ENCODE data around the gene USH2A. TPM values are rescaled to one million over a fixed set of nuclear protein-coding genes. Genes with fewer than 3 reads are reported as not detected.

Gene USH2A
- total RNA-seq, 1 experiment from 2014 or later = not detected

- H3K4me1 ChIP-seq (ENCODE audit: insufficient read depth, low read length, poor library complexity, severe bottlenecking) = no peaks in the 10 kb centered on the region
- DNase-seq (ENCODE audit: low spot score) = no peak
- peaks cover 70% of the 10 kb centered on the region for H3K27me3 ChIP-seq (replicated peaks; ENCODE audit: insufficient read depth, low read depth, low read length, poor library complexity)
- no TSS peak for BruUV-seq (replicated peaks)
- ChIA-PET CTCF (no interaction called here), POLR2A (ENCODE audit: low non-redundant PET) (no interaction called here)
- H3K27ac ChIP-seq (ENCODE audit: low read depth, low read length, poor library complexity, severe bottlenecking) = no peak overlapping the region
- TF ChIP-seq CTCF (conservative IDR thresholded peaks at IDR 0.05; ENCODE audit: low read depth, low read length) (no peak), EZH2 (IDR thresholded peaks at IDR 0.05; ENCODE audit: borderline replicate concordance, low read depth, low read length, poor library complexity, severe bottlenecking) (no peak)
- H3K36me3 ChIP-seq (ENCODE audit: insufficient read depth, low read length, poor library complexity, severe bottlenecking) = no peaks in the 10 kb centered on the region
- H3K4me3 ChIP-seq (ENCODE audit: low read depth, low read length, poor library complexity, severe bottlenecking) = no peak overlapping the region
- H3K9me3 ChIP-seq (ENCODE audit: low read depth, low read length, poor library complexity, severe bottlenecking) = no peaks in the 10 kb centered on the region
- intact Hi-C loops (cut with micrococcal nuclease; ENCODE audit: unreplicated experiment) = loop anchor here (5.0 to 10.0 kb wide), 2 partner anchors 65 to 142 kb away; no protein-coding TSS in a partner anchor
Measured at GRCh38 chr1:216176970-216177369, 246.3 kb downstream of the USH2A start.

- H3K27ac ChIP-seq (ENCODE audit: low read depth, low read length, poor library complexity, severe bottlenecking) = no peak overlapping the region
Measured at GRCh38 chr1:216175714-216176113, 247.5 kb downstream of the USH2A start.

GRCh38 chr1:216173376-216173995, 249.8 kb downstream of the USH2A start:
- intact Hi-C loops (cut with micrococcal nuclease; ENCODE audit: unreplicated experiment) = loop anchor here (10.0 kb wide), 1 partner anchor 139 kb away; no protein-coding TSS in a partner anchor
- Histone ChIP-seq H3K27me3 (replicated peaks; ENCODE audit: insufficient read depth, low read depth, low read length, poor library complexity) (peaks cover 46% of the 10 kb centered on the region), H3K4me3 (ENCODE audit: low read depth, low read length, poor library complexity, severe bottlenecking) (no peak overlapping the region), H3K9me3 (ENCODE audit: low read depth, low read length, poor library complexity, severe bottlenecking) (no peaks in the 10 kb centered on the region), H3K27ac (ENCODE audit: low read depth, low read length, poor library complexity, severe bottlenecking) (no peak overlapping the region), H3K4me1 (ENCODE audit: insufficient read depth, low read length, poor library complexity, severe bottlenecking) (no peaks in the 10 kb centered on the region), H3K36me3 (ENCODE audit: insufficient read depth, low read length, poor library complexity, severe bottlenecking) (no peaks in the 10 kb centered on the region)
- CTCF ChIA-PET = no interaction called here
- no peak for DNase-seq (ENCODE audit: low spot score)
- POLR2A ChIA-PET (ENCODE audit: low non-redundant PET) = no interaction called here
- BruUV-seq (replicated peaks) = no TSS peak
- TF ChIP-seq CTCF (conservative IDR thresholded peaks at IDR 0.05; ENCODE audit: low read depth, low read length) (no peak), EZH2 (IDR thresholded peaks at IDR 0.05; ENCODE audit: borderline replicate concordance, low read depth, low read length, poor library complexity, severe bottlenecking) (no peak)

More at GRCh38 chr1:216175714-216176113, 247.5 kb downstream of the USH2A start:
- intact Hi-C loops (cut with micrococcal nuclease; ENCODE audit: unreplicated experiment) = loop anchor here (5.0 to 10.0 kb wide), 2 partner anchors 63 to 141 kb away; no protein-coding TSS in a partner anchor
- TF ChIP-seq CTCF (conservative IDR thresholded peaks at IDR 0.05; ENCODE audit: low read depth, low read length) (peak; percentile 57), EZH2 (IDR thresholded peaks at IDR 0.05; ENCODE audit: borderline replicate concordance, low read depth, low read length, poor library complexity, severe bottlenecking) (no peak)
- H3K9me3 ChIP-seq (ENCODE audit: low read depth, low read length, poor library complexity, severe bottlenecking) = no peaks in the 10 kb centered on the region
- peaks cover 61% of the 10 kb centered on the region for H3K27me3 ChIP-seq (replicated peaks; ENCODE audit: insufficient read depth, low read depth, low read length, poor library complexity)
- no TSS peak for BruUV-seq (replicated peaks)
- DNase-seq (ENCODE audit: low spot score) = peak; percentile 33
- H3K4me3 ChIP-seq (ENCODE audit: low read depth, low read length, poor library complexity, severe bottlenecking) = no peak overlapping the region
- H3K4me1 ChIP-seq (ENCODE audit: insufficient read depth, low read length, poor library complexity, severe bottlenecking) = no peaks in the 10 kb centered on the region
- ChIA-PET POLR2A (ENCODE audit: low non-redundant PET) (no interaction called here), CTCF (interaction anchor here (0.6 to 1.2 kb wide), 3 partner anchors 8 to 284 kb away, joined by 3 to 4 read pairs (median 3); no protein-coding TSS in a partner anchor)
- H3K36me3 ChIP-seq (ENCODE audit: insufficient read depth, low read length, poor library complexity, severe bottlenecking) = no peaks in the 10 kb centered on the region

Measured in A673 (cell line).